Hematopoietic multipotent progenitor cell treated with erythropoietin and hydrocortisone succinate and interleukin-3 and kit ligand, for 17 days (in vitro differentiated cells): ENCODE measurements around the gene VENTX.

Source experiments
- DNase-seq: peaks from one replicate; pipeline ENCODE4 v3.0.0-alpha.2; 2015; ENCODE audit warnings: low spot score

Gene VENTX

DNA sequence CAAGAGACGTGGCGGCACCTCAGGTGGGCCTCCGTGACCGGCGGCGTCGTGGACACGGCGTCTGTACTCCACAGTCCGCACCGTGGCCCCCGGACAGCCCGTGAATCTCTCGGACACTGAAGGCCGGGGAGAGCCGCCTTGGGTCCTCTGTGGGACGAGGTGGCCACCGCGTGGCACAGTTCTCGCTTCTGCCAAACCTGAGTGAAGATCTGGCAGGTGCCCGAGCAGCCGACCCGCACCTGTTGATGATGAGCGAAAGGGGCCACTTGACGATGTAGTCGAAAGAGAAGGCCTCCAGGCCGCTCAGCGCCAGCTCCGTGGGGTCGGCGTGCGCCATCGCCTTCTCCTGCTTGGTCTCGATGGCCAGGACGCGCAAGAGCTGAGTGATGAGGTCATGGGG, 47.6 kb downstream of the VENTX start:
- DNase-seq: no peak

GRCh38 chr10:133286366-133286765, 48.7 kb downstream of the VENTX start:
- DNase-seq: no peak

GRCh38 chr10:133287832-133288500, 50.3 kb downstream of the VENTX start:
- no peak for DNase-seq

DNA sequence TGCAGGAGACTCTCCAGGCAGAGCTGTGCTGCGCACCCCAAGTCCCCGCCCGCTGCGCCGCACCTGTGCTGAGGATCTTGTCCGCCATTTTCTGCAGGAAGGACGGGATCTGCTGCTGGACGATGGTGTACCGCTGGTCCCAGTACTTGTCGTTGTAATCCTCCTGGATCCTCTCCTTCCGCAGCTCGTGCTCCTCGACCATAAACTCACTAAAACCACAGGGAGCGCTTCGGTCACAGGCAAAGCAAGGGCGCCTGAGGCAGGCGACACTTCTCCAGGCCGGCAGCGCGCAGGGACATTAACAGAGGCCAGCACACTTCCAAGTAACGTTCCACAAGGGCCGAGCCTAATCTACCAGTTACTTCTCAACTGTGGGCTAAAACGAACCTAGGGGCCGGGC, 52.1 kb downstream of the VENTX start:
- DNase-seq: no peak
